Measurements from ENCODE around the gene SIPA1L3.

DNA sequence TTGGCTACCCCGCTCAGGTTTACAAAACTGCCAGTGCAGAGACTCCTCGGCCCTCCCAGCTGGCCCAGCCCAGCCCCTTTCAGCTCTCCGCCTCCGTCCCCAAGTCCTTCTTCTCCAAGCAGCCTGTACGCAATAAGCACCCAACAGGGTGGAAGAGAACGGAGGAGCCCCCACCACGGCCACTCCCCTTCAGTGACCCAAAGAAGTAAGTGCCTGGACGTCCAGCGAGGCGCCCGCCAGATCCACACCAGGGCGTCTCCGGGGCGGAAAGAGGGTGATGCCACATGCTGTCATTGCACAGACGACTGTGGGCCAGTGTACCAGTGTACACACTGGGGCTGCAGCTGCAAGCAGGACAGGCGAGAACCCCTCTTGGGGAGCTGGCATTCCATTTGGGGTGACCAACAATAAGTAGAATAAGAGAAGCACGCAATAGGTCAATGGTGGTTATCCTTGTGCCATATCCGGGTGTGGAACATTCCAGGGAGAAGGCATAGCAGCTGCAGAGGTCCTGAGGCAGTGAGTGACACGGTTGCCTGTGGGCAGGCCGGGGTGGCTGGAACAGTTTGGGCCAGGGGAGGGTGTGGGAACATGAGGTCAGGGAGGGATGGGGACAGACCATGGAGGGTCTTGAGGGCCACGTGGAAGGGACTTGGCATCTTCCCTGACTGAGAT lies 275.7 kb downstream of the SIPA1L3 start:
- no peak for TF ChIP-seq POLR2AphosphoS5 (IDR thresholded peaks at IDR 0.05)
- TF ChIP-seq, protein P1, sequence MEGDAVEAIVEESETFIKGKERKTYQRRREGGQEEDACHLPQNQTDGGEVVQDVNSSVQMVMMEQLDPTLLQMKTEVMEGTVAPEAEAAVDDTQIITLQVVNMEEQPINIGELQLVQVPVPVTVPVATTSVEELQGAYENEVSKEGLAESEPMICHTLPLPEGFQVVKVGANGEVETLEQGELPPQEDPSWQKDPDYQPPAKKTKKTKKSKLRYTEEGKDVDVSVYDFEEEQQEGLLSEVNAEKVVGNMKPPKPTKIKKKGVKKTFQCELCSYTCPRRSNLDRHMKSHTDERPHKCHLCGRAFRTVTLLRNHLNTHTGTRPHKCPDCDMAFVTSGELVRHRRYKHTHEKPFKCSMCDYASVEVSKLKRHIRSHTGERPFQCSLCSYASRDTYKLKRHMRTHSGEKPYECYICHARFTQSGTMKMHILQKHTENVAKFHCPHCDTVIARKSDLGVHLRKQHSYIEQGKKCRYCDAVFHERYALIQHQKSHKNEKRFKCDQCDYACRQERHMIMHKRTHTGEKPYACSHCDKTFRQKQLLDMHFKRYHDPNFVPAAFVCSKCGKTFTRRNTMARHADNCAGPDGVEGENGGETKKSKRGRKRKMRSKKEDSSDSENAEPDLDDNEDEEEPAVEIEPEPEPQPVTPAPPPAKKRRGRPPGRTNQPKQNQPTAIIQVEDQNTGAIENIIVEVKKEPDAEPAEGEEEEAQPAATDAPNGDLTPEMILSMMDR (IDR thresholded peaks at IDR 0.05), result no peak

Data from upper lobe of left lung (tissue), 4 donors.